K562 (cell line): Measurements from ENCODE around the gene GPRIN1. TPM values are rescaled to one million over a fixed set of nuclear protein-coding genes. Genes with fewer than 3 reads are reported as not detected.

Experiments
- ATAC-seq: fragments of 200-7000 bp; cut with Tn5 transposase; 3 replicates; pipeline ENCODE4 v1.9.1; 2020; ENCODE audit warnings: moderate library complexity
- BruUV-seq: library from RNA; stranded (reverse); fragments of 400-500 nt; replicated peaks from 2 replicates; lab custom pipeline; 2021; lab: Mats Ljungman, UMichigan
- CTCF ChIA-PET: fragments of 300-600 bp; formaldehyde crosslinking; extraction: SDS; loops from one replicate; lab custom pipeline; 2021; ENCODE audit warnings: low intra/inter-chr PET ratio; lab: Yijun Ruan, JAX
- POLR2A ChIA-PET: fragments of 300-600, 350-650 bp; sonication (Branson Sonifier 250); formaldehyde crosslinking; extraction: SDS; loops from one replicate; lab custom pipeline; 2021; ENCODE audit warnings: antibody characterized with exemption, inconsistent platforms; lab: Yijun Ruan, JAX
- DNase-seq, 4 experiments: peaks; one replicate each; pipeline versions ENCODE4 v3.0.0 to v3.0.0-alpha.2; 2011 to 2018; ENCODE audit warnings: low spot score in 3 of 4, mixed read lengths in 3 of 4; ENCODE audit errors: extremely low read depth in 1 of 4
- FAIRE-seq: peaks from 2 replicates; lab custom pipeline; 2011; peaks lifted over from hg19 to GRCh38; lab: Jason Lieb, UNC
- H2AFZ ChIP-seq: 2 replicates; pipeline ENCODE4 v1.6.0; 2011; ENCODE audit warnings: low read depth, low read length, control low read depth, inconsistent platforms
- H3K27ac ChIP-seq: fragments of 200-600 bp; 3 replicates; pipeline ENCODE4 v1.8.0; 2011; ENCODE audit warnings: low read depth, mild to moderate bottlenecking, control low read depth, inconsistent platforms, low read length, moderate library complexity, mixed read lengths; ENCODE audit errors: extremely low read depth
- H3K27me3 ChIP-seq, 2 experiments: fragments of 300-600 bp in 1 of 2; 2 replicates in 1 of 2; 3 replicates in 1 of 2; pipeline versions ENCODE4 v1.6.0 to v1.8.0; 2011; ENCODE audit warnings: inconsistent platforms in 2 of 2, low read length in 2 of 2, mild to moderate bottlenecking in 1 of 2, mixed read lengths in 1 of 2, moderate library complexity in 1 of 2; ENCODE audit not compliant: control insufficient read depth in 2 of 2, insufficient read depth in 2 of 2
- H3K36me3 ChIP-seq: fragments of 300-600 bp; 3 replicates; pipeline ENCODE4 v1.8.0; 2011; ENCODE audit warnings: mild to moderate bottlenecking, low read length, inconsistent platforms; ENCODE audit not compliant: control insufficient read depth, insufficient read depth
- H3K4me1 ChIP-seq, 2 experiments: fragments of 200-600 bp in 1 of 2; replicated peaks in 1 of 2; 2 replicates in 1 of 2; 3 replicates in 1 of 2; pipeline versions ENCODE4 v1.5.1 to v1.8.0; 2011; ENCODE audit warnings: inconsistent platforms in 2 of 2, low read length in 2 of 2, mild to moderate bottlenecking in 1 of 2, mixed read lengths in 1 of 2, moderate library complexity in 1 of 2; ENCODE audit not compliant: control insufficient read depth in 2 of 2, insufficient read depth in 2 of 2
- H3K4me2 ChIP-seq: 2 replicates; pipeline ENCODE4 v1.6.1; 2011; ENCODE audit warnings: low read length, control low read depth, inconsistent platforms, mixed read lengths; ENCODE audit not compliant: insufficient read depth
- H3K4me3 ChIP-seq: fragments of 200-600 bp; sonication (generic), shearing (Covaris generic); 2 replicates; pipeline ENCODE4 v1.5.1; 2016; ENCODE audit warnings: control low read depth, inconsistent platforms
- H3K79me2 ChIP-seq: fragments of 200-600 bp; 3 replicates; pipeline ENCODE4 v1.8.0; 2011; ENCODE audit warnings: low read length, inconsistent platforms; ENCODE audit not compliant: control insufficient read depth, insufficient read depth
- H3K9ac ChIP-seq, 2 experiments: 2 replicates each; pipeline versions ENCODE4 v1.6.0 to v1.6.1; 2011; ENCODE audit warnings: low read depth in 2 of 2, low read length in 2 of 2, control low read depth in 1 of 2, inconsistent platforms in 1 of 2, mild to moderate bottlenecking in 1 of 2, mixed read lengths in 1 of 2; ENCODE audit not compliant: insufficient read depth in 1 of 2
- H3K9me1 ChIP-seq: one replicate; pipeline ENCODE4 v1.6.0; 2011; ENCODE audit warnings: inconsistent platforms, mild to moderate bottlenecking, low read length, moderate library complexity; ENCODE audit not compliant: control insufficient read depth, insufficient read depth
- H3K9me3 ChIP-seq: replicated peaks from 2 replicates; pipeline ENCODE4 v1.5.1; 2011; ENCODE audit warnings: low read depth, low read length, inconsistent platforms; ENCODE audit not compliant: control insufficient read depth, insufficient read depth
- H4K20me1 ChIP-seq: replicated peaks from 2 replicates; pipeline ENCODE4 v1.6.1; 2011; ENCODE audit warnings: low read length, inconsistent platforms, mixed read lengths; ENCODE audit not compliant: control insufficient read depth, insufficient read depth
- L3MBTL2 ChIP-seq: fragments of 450-650 bp; IDR thresholded peaks from 2 replicates; pipeline ENCODE4 v1.6.1; 2016; ENCODE audit warnings: mild to moderate bottlenecking, moderate library complexity
- RAD21 ChIP-seq, 2 experiments: fragments of 250-450 bp in 1 of 2; fragments of 450-650 bp in 1 of 2; sonication (Bioruptor Pico) in 1 of 2; formaldehyde crosslinking in 1 of 2; IDR thresholded peaks in 1 of 2; conservative IDR thresholded peaks in 1 of 2; 2 replicates each; pipeline versions ENCODE4 v1.4.0 to v1.8.0; 2020 to 2022; ENCODE audit warnings: mild to moderate bottlenecking in 2 of 2, moderate library complexity in 1 of 2
- SREBF1 ChIP-seq: fragments of 150-350 bp; IDR thresholded peaks from 2 replicates; pipeline ENCODE4 v1.6.1; 2014; ENCODE audit warnings: antibody characterized with exemption, low read depth, low read length, borderline replicate concordance
- ZBTB17 ChIP-seq: fragments of 450-650 bp; formaldehyde crosslinking; IDR thresholded peaks from 2 replicates; pipeline ENCODE4 v1.4.0; 2020; ENCODE audit warnings: mild to moderate bottlenecking
- ZFP91 ChIP-seq: sonication (generic); formaldehyde crosslinking; IDR thresholded peaks from 2 replicates; pipeline ENCODE4 v1.8.0; 2022; ENCODE audit warnings: mild to moderate bottlenecking, missing genetic modification reagents
- ZNF384 ChIP-seq: IDR thresholded peaks from 2 replicates; pipeline ENCODE4 v1.6.1; 2012; ENCODE audit warnings: low read depth, low read length, improper control_type of control experiment
- WGBS: fragments of 100-300 bp; shearing (Covaris generic); methylation state at CpG from one replicate; pipeline ENCODE4 v1.1.6; 2016; ENCODE audit warnings: low coverage, mixed read lengths; ENCODE audit not compliant: insufficient coverage; ENCODE audit errors: missing lambda C conversion rate; 5-methylcytosine and 5-hydroxymethylcytosine counted together
- in situ Hi-C: fragments of 300-500 bp; cut with MboI; formaldehyde crosslinking; loops from 4 replicates; pipeline ENCODE4 v1.15.0; 2018; ENCODE audit warnings: inconsistent platforms, mixed read lengths
- intact Hi-C: fragments of 100-400 bp; cut with micrococcal nuclease; formaldehyde crosslinking; loops from 2 replicates; pipeline ENCODE4 v1.14.2; 2022
- polyA plus RNA-seq, 8 experiments: library from polyadenylated mRNA; depleted of rRNA in 4 of 8; stranded (reverse) in 5 of 8; unstranded in 3 of 8; fragments of >200 nt; fragmentation: Nextera tagmentation in 2 of 8; fragmentation: Illumina TruSeq in 1 of 8; extraction: Ambion mirVana in 2 of 8; extraction: Trizol in 1 of 8; gene quantifications; 2 replicates each; pipeline versions ENCODE4 v1.2.1 to v1.2.3, GENCODE V29; 2011 to 2014; ENCODE audit warnings: inconsistent platforms in 1 of 8, missing spikeins in 1 of 8
- total RNA-seq, 7 experiments: library from RNA; depleted of rRNA in 6 of 7; stranded (reverse); fragments of >200 nt in 6 of 7; fragmentation: Illumina TruSeq in 2 of 7; extraction: Trizol in 2 of 7; gene quantifications; 2 replicates each; pipeline versions ENCODE4 v1.2.1 to v1.2.3, GENCODE V29; 2011 to 2021; ENCODE audit warnings: low replicate concordance in 1 of 7
- TF ChIP-seq, protein P1 (sequence below): fragments of 250-450 bp; sonication (Bioruptor Pico); IDR thresholded peaks from 2 replicates; pipeline ENCODE4 v1.5.0; 2022; ENCODE audit warnings: mild to moderate bottlenecking

The GPRIN1 gene
- total and polyA plus RNA-seq, 9 of the 15 experiments (the other 6 are each of a cell fraction or from before 2014, with no cell fraction given), result 0.15 to 11.6 (median 4.4) TPM

DNA sequence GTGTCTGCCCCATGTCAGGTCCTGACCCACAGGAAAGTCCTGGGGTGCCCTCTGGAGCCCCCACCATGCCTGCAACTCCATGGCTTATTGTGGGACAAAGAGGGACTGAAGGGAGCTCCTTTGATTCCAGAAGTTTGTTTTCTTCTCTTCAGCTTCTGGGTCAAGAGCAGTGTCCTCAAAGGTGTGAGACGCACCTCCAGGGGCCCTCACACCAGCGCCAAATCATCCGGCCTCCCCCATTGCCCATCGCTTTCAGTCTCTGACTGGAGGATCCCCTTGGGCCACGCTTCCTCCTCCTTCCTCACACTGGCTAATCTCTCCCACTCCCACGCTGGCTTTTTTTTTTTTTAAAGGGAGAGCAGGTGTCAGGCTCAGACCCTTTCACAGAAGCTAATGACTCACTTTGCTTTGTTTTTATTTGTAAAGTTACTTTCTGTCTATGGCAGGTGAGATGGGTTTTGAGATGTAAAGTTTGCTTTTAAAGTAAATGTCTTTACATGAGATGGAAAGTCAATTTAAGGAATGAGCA, 44.1 kb downstream of the GPRIN1 start:
- 0 out of 2 replicates have a peak, but pooled peaks cover 9% of the 10 kb centered on the region for H4K20me1 ChIP-seq
- peaks cover 16 to 60% of the 10 kb centered on the region in 2 experiments; a peak in 4 of 5 replicates for H3K27me3 ChIP-seq
- FAIRE-seq, result no peak
- no peak for DNase-seq
- in situ Hi-C loops, result no loop called here
- no peak overlapping the region for H2AFZ ChIP-seq
- intact Hi-C loops, result no loop called here
- H3K4me3 ChIP-seq, result no peak overlapping the region
- 5% methylated on average over 6 of the region's 6 CpGs for WGBS
- no peak overlapping the region for H3K27ac ChIP-seq
- H3K9me3 ChIP-seq, result no peaks in the 10 kb centered on the region
- ChIA-PET CTCF (interaction anchor here (0.6 to 2.2 kb wide), 2 partner anchors 149 to 1682 kb away, joined by 4 to 11 read pairs; partner anchors contain the start of gene CLTB), POLR2A (interaction anchor here (0.7 to 1.4 kb wide), 2 partner anchors 28 to 143 kb away, joined by 3 to 5 read pairs; partner anchors contain the start of gene RNF44)
- peaks cover 0 to 16% of the 10 kb centered on the region in 2 experiments; a peak in 3 of 5 replicates for H3K4me1 ChIP-seq
- no TSS peak for BruUV-seq
- H3K9ac ChIP-seq, result peak overlapping the region in 1 of 2 experiments; percentile 32; a peak in 1 of 4 replicates
- no peaks in the 10 kb centered on the region for H3K36me3 ChIP-seq
- no peak for ATAC-seq
- no peak overlapping the region for H3K4me2 ChIP-seq
- no peaks in the 10 kb centered on the region for H3K9me1 ChIP-seq
- H3K79me2 ChIP-seq, result no peaks in the 10 kb centered on the region
- TF ChIP-seq L3MBTL2 (peak; percentile 64), ZBTB17 (CRISPR knock-in tag) (no peak), ZFP91 (0 out of 2 replicates have a peak, but pooled peaks have one; percentile 15), ZNF384 (peak; percentile 94), RAD21 (CRISPR knock-in tag; conservative IDR thresholded peaks at IDR 0.05 in 1 of 2, IDR thresholded peaks at IDR 0.05 in 1 of 2) (peak in 1 of 2 experiments; percentile 27; a peak in 2 of 4 replicates), SREBF1 (no peak)
- TF ChIP-seq, protein P1, sequence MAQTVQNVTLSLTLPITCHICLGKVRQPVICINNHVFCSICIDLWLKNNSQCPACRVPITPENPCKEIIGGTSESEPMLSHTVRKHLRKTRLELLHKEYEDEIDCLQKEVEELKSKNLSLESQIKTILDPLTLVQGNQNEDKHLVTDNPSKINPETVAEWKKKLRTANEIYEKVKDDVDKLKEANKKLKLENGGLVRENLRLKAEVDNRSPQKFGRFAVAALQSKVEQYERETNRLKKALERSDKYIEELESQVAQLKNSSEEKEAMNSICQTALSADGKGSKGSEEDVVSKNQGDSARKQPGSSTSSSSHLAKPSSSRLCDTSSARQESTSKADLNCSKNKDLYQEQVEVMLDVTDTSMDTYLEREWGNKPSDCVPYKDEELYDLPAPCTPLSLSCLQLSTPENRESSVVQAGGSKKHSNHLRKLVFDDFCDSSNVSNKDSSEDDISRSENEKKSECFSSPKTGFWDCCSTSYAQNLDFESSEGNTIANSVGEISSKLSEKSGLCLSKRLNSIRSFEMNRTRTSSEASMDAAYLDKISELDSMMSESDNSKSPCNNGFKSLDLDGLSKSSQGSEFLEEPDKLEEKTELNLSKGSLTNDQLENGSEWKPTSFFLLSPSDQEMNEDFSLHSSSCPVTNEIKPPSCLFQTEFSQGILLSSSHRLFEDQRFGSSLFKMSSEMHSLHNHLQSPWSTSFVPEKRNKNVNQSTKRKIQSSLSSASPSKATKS (CRISPR knock-in tag), result no peak
